ENCODE results near the gene SERINC1.

Gene SERINC1

DNA sequence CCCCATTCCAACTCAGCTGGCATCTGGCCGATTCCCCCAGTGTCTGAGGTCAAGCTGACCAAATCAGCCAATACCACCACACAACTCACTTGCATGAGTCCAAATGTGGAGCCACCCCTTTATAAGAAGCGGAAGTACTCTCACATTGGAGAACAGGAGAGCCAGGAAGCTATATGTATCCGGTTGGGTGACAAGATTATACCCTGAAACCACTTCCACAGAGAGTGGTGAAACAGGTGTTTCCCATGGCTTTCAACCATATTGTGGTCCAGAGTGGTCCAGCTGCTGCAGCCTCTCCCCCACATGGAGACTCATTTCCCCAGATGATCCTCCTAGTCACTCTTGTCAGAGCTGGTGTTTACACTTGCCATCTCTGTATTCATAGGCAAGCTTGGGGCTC lies 24.0 kb upstream of the SERINC1 start:
- Histone ChIP-seq H2BK120ac (ENCODE audit: low read depth, low read length) (no peak overlapping the region), H3K27ac (replicated peaks; ENCODE audit: low read length) (no peak overlapping the region), H4K8ac (ENCODE audit: low read depth, low read length) (no peak overlapping the region), H3K79me1 (ENCODE audit: low read depth, low read length) (peaks cover 4% of the 10 kb centered on the region), H2AK5ac (ENCODE audit: low read depth, low read length) (no peak overlapping the region), H3K4ac (ENCODE audit: low read length) (no peak overlapping the region), H4K91ac (ENCODE audit: low read depth, low read length, poor library complexity) (no peak overlapping the region), H3K36me3 (replicated peaks in 1 of 2; ENCODE audit: control insufficient read depth in 2 of 2, insufficient read depth in 2 of 2, low read length in 2 of 2) (peaks cover 0 to 7% of the 10 kb centered on the region in 2 donors), H3K27me3 (ENCODE audit: control insufficient read depth in 3 of 3, insufficient read depth in 3 of 3, low read depth in 1 of 3, low read length in 3 of 3) (no peaks in the 10 kb centered on the region), H3K18ac (ENCODE audit: low read length) (no peak overlapping the region), H3K23ac (ENCODE audit: low read depth, low read length, poor library complexity) (no peak overlapping the region), H2BK15ac (ENCODE audit: low read length) (no peak overlapping the region), H3K9ac (ENCODE audit: low read depth, low read length, poor library complexity) (no peak overlapping the region), H3K4me1 (ENCODE audit: control insufficient read depth in 2 of 2, insufficient read depth in 1 of 2, low read depth in 1 of 2, low read length in 2 of 2) (no peaks in the 10 kb centered on the region), H3K4me2 (ENCODE audit: insufficient read depth, low read length, poor library complexity, severe bottlenecking) (no peak overlapping the region), H2AFZ (ENCODE audit: low read length) (no peak overlapping the region), H2BK5ac (ENCODE audit: low read length) (no peak overlapping the region), H2BK12ac (ENCODE audit: low read length) (no peak overlapping the region), H3K14ac (ENCODE audit: low read length) (no peak overlapping the region), H3K4me3 (ENCODE audit: low read length in 2 of 2) (no peak overlapping the region), H3K9me3 (replicated peaks in 1 of 2; ENCODE audit: control insufficient read depth in 2 of 2, insufficient read depth in 1 of 2, low read depth in 1 of 2, low read length in 2 of 2) (peaks cover 10 to 20% of the 10 kb centered on the region in 2 donors)
- no CpG with 5 or more reads among the region's 3 CpGs for WGBS, 2 donors (ENCODE audit: extremely low coverage in 2 of 2, insufficient read length in 2 of 2, insufficient replicate concordance in 1 of 2)
- DNase-seq (ENCODE audit: low spot score): no peak

DNA sequence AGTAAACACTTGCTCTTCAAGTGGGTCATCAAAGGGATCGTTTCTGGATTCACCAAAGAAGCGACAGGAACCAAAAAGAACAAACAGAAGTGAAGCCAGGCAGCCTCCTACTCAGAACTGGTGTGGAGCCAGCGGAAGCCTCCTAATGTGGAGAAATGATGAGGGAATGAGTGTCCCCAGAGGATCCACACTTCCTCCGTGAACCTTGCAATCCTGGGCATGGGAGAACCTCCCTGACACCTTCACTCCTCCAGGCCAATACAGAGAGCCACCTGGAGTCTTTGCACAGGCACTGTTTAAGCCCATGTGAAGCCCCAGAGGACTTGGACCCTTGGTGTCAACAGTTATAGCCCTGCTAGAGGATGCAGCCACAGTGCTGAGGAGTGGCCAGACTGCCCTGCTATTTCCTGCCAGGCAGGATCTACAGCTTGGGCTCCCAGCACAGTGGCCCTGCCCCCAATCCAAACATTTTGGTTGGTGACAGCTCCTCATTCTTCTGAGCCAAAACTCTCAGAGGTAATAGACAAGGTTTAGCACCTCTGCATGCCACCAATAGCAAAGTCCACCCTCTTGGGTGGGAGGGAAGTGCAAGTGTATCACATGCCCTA lies 23.2 kb upstream of the SERINC1 start:
- Histone ChIP-seq H2BK5ac (ENCODE audit: low read length) (no peak overlapping the region), H3K14ac (ENCODE audit: low read length) (no peak overlapping the region), H3K4ac (ENCODE audit: low read length) (no peak overlapping the region), H3K23ac (ENCODE audit: low read depth, low read length, poor library complexity) (no peak overlapping the region), H3K9me3 (replicated peaks in 1 of 2; ENCODE audit: control insufficient read depth in 2 of 2, insufficient read depth in 1 of 2, low read depth in 1 of 2, low read length in 2 of 2) (peaks cover 10 to 22% of the 10 kb centered on the region in 2 donors), H2AK5ac (ENCODE audit: low read depth, low read length) (no peak overlapping the region), H3K18ac (ENCODE audit: low read length) (no peak overlapping the region), H3K27ac (replicated peaks; ENCODE audit: low read length) (no peak overlapping the region), H3K4me1 (ENCODE audit: control insufficient read depth in 2 of 2, insufficient read depth in 1 of 2, low read depth in 1 of 2, low read length in 2 of 2) (no peaks in the 10 kb centered on the region), H2BK15ac (ENCODE audit: low read length) (no peak overlapping the region), H3K36me3 (replicated peaks in 1 of 2; ENCODE audit: control insufficient read depth in 2 of 2, insufficient read depth in 2 of 2, low read length in 2 of 2) (peaks cover 0 to 7% of the 10 kb centered on the region in 2 donors), H3K9ac (ENCODE audit: low read depth, low read length, poor library complexity) (no peak overlapping the region), H3K79me1 (ENCODE audit: low read depth, low read length) (peaks cover 4% of the 10 kb centered on the region), H3K27me3 (ENCODE audit: control insufficient read depth in 3 of 3, insufficient read depth in 3 of 3, low read depth in 1 of 3, low read length in 3 of 3) (no peaks in the 10 kb centered on the region), H2BK120ac (ENCODE audit: low read depth, low read length) (no peak overlapping the region), H2AFZ (ENCODE audit: low read length) (no peak overlapping the region), H4K91ac (ENCODE audit: low read depth, low read length, poor library complexity) (no peak overlapping the region), H4K8ac (ENCODE audit: low read depth, low read length) (no peak overlapping the region), H3K4me3 (ENCODE audit: low read length in 2 of 2) (no peak overlapping the region), H3K4me2 (ENCODE audit: insufficient read depth, low read length, poor library complexity, severe bottlenecking) (no peak overlapping the region), H2BK12ac (ENCODE audit: low read length) (no peak overlapping the region)
- no CpG with 5 or more reads among the region's 4 CpGs for WGBS, 2 donors (ENCODE audit: extremely low coverage in 2 of 2, insufficient read length in 2 of 2, insufficient replicate concordance in 1 of 2)
- no peak for DNase-seq (ENCODE audit: low spot score)

- H3K4me1 ChIP-seq (ENCODE audit: control insufficient read depth in 2 of 2, insufficient read depth in 1 of 2, low read depth in 1 of 2, low read length in 2 of 2): no peaks in the 10 kb centered on the region
- no peak overlapping the region for H3K9ac ChIP-seq (ENCODE audit: low read depth, low read length, poor library complexity)
- H3K14ac ChIP-seq (ENCODE audit: low read length): no peak overlapping the region
- peaks cover 4% of the 10 kb centered on the region for H3K79me1 ChIP-seq (ENCODE audit: low read depth, low read length)
- no peak overlapping the region for H3K27ac ChIP-seq (replicated peaks; ENCODE audit: low read length)
- no peak overlapping the region for H2AK5ac ChIP-seq (ENCODE audit: low read depth, low read length)
- peak; percentile 53 for DNase-seq (ENCODE audit: low spot score)
- no peak overlapping the region for H3K4me3 ChIP-seq (ENCODE audit: low read length in 2 of 2)
- no peak overlapping the region for H4K8ac ChIP-seq (ENCODE audit: low read depth, low read length)
- no peaks in the 10 kb centered on the region for H3K27me3 ChIP-seq (ENCODE audit: control insufficient read depth in 3 of 3, insufficient read depth in 3 of 3, low read depth in 1 of 3, low read length in 3 of 3)
- no peak overlapping the region for H3K4me2 ChIP-seq (ENCODE audit: insufficient read depth, low read length, poor library complexity, severe bottlenecking)
- H3K9me3 ChIP-seq (replicated peaks in 1 of 2; ENCODE audit: control insufficient read depth in 2 of 2, insufficient read depth in 1 of 2, low read depth in 1 of 2, low read length in 2 of 2): peaks cover 5 to 21% of the 10 kb centered on the region in 2 donors
- no peak overlapping the region for H2BK15ac ChIP-seq (ENCODE audit: low read length)
- no peak overlapping the region for H3K18ac ChIP-seq (ENCODE audit: low read length)
- H2AFZ ChIP-seq (ENCODE audit: low read length): no peak overlapping the region
- H2BK120ac ChIP-seq (ENCODE audit: low read depth, low read length): no peak overlapping the region
- no peak overlapping the region for H3K4ac ChIP-seq (ENCODE audit: low read length)
- H3K23ac ChIP-seq (ENCODE audit: low read depth, low read length, poor library complexity): no peak overlapping the region
- no peak overlapping the region for H2BK12ac ChIP-seq (ENCODE audit: low read length)
- H4K91ac ChIP-seq (ENCODE audit: low read depth, low read length, poor library complexity): no peak overlapping the region
- WGBS, 2 donors (ENCODE audit: extremely low coverage in 2 of 2, insufficient read length in 2 of 2, insufficient replicate concordance in 1 of 2): no CpG with 5 or more reads among the region's 7 CpGs
- H3K36me3 ChIP-seq (replicated peaks in 1 of 2; ENCODE audit: control insufficient read depth in 2 of 2, insufficient read depth in 2 of 2, low read length in 2 of 2): peaks cover 0 to 7% of the 10 kb centered on the region in 2 donors
- H2BK5ac ChIP-seq (ENCODE audit: low read length): no peak overlapping the region
Observed at GRCh38 chr6:122491919-122492555, 20.4 kb upstream of the SERINC1 start.

DNA sequence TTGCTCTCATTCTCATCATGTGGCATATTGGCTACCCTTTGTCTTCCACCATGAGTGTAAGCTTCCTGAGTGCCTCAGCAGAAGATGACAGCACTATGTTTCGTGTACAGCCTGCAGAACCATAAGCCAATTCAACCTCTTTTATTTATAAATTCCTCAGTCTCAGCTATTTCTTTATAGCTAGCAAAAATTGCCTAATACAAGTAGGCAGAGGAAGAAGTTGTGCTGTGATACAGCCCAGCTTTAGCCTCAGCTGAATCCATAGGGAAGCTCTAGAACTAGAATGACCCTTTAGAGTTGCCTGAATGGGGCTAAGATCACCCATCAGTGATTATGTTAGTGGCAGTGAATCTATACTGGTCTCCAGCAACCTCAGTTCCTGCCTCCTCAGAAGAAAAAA lies 19.0 kb upstream of the SERINC1 start:
- Histone ChIP-seq H3K4me2 (ENCODE audit: insufficient read depth, low read length, poor library complexity, severe bottlenecking) (no peak overlapping the region), H2BK5ac (ENCODE audit: low read length) (no peak overlapping the region), H2AK5ac (ENCODE audit: low read depth, low read length) (no peak overlapping the region), H3K4me1 (ENCODE audit: control insufficient read depth in 2 of 2, insufficient read depth in 1 of 2, low read depth in 1 of 2, low read length in 2 of 2) (no peaks in the 10 kb centered on the region), H3K4ac (ENCODE audit: low read length) (no peak overlapping the region), H3K9ac (ENCODE audit: low read depth, low read length, poor library complexity) (no peak overlapping the region), H3K4me3 (ENCODE audit: low read length in 2 of 2) (no peak overlapping the region), H4K91ac (ENCODE audit: low read depth, low read length, poor library complexity) (no peak overlapping the region), H3K36me3 (replicated peaks in 1 of 2; ENCODE audit: control insufficient read depth in 2 of 2, insufficient read depth in 2 of 2, low read length in 2 of 2) (peaks cover 0 to 5% of the 10 kb centered on the region in 2 donors), H3K27ac (replicated peaks; ENCODE audit: low read length) (no peak overlapping the region), H3K27me3 (ENCODE audit: control insufficient read depth in 3 of 3, insufficient read depth in 3 of 3, low read depth in 1 of 3, low read length in 3 of 3) (no peaks in the 10 kb centered on the region), H3K18ac (ENCODE audit: low read length) (no peak overlapping the region), H2AFZ (ENCODE audit: low read length) (no peak overlapping the region), H2BK12ac (ENCODE audit: low read length) (no peak overlapping the region), H3K14ac (ENCODE audit: low read length) (no peak overlapping the region), H3K79me1 (ENCODE audit: low read depth, low read length) (peaks cover 4% of the 10 kb centered on the region), H3K9me3 (replicated peaks in 1 of 2; ENCODE audit: control insufficient read depth in 2 of 2, insufficient read depth in 1 of 2, low read depth in 1 of 2, low read length in 2 of 2) (peaks cover 0 to 16% of the 10 kb centered on the region in 2 donors), H2BK15ac (ENCODE audit: low read length) (no peak overlapping the region), H3K23ac (ENCODE audit: low read depth, low read length, poor library complexity) (no peak overlapping the region), H4K8ac (ENCODE audit: low read depth, low read length) (no peak overlapping the region), H2BK120ac (ENCODE audit: low read depth, low read length) (no peak overlapping the region)
- no CpG with 5 or more reads among the region's 1 CpG for WGBS, 2 donors (ENCODE audit: extremely low coverage in 2 of 2, insufficient read length in 2 of 2, insufficient replicate concordance in 1 of 2)
- DNase-seq (ENCODE audit: low spot score): no peak
